Gastroesophageal sphincter (tissue), 3 donors: Measurements from ENCODE around the gene VAPB.

ENCODE experiments used
- EP300 ChIP-seq: sonication (generic); formaldehyde crosslinking; IDR thresholded peaks from one replicate; pipeline ENCODE4 v1.6.1; 2017; ENCODE audit warnings: antibody characterized with exemption, mild to moderate bottlenecking
- POLR2A ChIP-seq, 2 donors: fragments of 450-650 bp; IDR thresholded peaks; one replicate each; pipeline ENCODE4 v1.6.1; 2017; ENCODE audit warnings: antibody characterized with exemption in 2 of 2, mild to moderate bottlenecking in 2 of 2, moderate library complexity in 1 of 2
- POLR2AphosphoS5 ChIP-seq: sonication (generic); formaldehyde crosslinking; IDR thresholded peaks from one replicate; pipeline ENCODE4 v1.6.1; 2017; ENCODE audit warnings: antibody characterized with exemption
- TF ChIP-seq, protein P1 (sequence below), 4 experiments: fragments of 200-600 bp in 2 of 4; fragments of 450-650 bp in 2 of 4; sonication (generic) in 1 of 4; IDR thresholded peaks; one replicate each; pipeline ENCODE4 v1.5.1; 2017 to 2019; ENCODE audit warnings: antibody characterized with exemption in 4 of 4, mild to moderate bottlenecking in 2 of 4, moderate library complexity in 2 of 4

GRCh38 chr20:58395604-58396003, 6.6 kb downstream of the VAPB start:
- TF ChIP-seq, protein P1, sequence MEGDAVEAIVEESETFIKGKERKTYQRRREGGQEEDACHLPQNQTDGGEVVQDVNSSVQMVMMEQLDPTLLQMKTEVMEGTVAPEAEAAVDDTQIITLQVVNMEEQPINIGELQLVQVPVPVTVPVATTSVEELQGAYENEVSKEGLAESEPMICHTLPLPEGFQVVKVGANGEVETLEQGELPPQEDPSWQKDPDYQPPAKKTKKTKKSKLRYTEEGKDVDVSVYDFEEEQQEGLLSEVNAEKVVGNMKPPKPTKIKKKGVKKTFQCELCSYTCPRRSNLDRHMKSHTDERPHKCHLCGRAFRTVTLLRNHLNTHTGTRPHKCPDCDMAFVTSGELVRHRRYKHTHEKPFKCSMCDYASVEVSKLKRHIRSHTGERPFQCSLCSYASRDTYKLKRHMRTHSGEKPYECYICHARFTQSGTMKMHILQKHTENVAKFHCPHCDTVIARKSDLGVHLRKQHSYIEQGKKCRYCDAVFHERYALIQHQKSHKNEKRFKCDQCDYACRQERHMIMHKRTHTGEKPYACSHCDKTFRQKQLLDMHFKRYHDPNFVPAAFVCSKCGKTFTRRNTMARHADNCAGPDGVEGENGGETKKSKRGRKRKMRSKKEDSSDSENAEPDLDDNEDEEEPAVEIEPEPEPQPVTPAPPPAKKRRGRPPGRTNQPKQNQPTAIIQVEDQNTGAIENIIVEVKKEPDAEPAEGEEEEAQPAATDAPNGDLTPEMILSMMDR (IDR thresholded peaks at IDR 0.05), result no peak
- TF ChIP-seq POLR2AphosphoS5 (no peak), EP300 (no peak), POLR2A (IDR thresholded peaks at IDR 0.05) (no peak)
